Endothelial cell of umbilical vein (primary cell): Measurements from ENCODE around the gene APOC1. TPM values are rescaled to one million over a fixed set of nuclear protein-coding genes. Genes with fewer than 3 reads are reported as not detected.

ENCODE experiments used
- BruUV-seq: library from RNA; stranded (reverse); fragments of 400-500 nt; replicated peaks from 2 replicates; lab custom pipeline; 2021; lab: Mats Ljungman, UMichigan
- CTCF ChIA-PET: fragments of 300-600, 350-600 bp; sonication (Branson Sonifier 250); formaldehyde crosslinking; loops from one replicate; lab custom pipeline; 2021; ENCODE audit warnings: antibody characterized with exemption, inconsistent platforms; lab: Charles Lee
- POLR2A ChIA-PET: fragments of 300-600, 350-600 bp; sonication (Branson Sonifier 250); formaldehyde crosslinking; loops from one replicate; lab custom pipeline; 2021; ENCODE audit warnings: antibody characterized with exemption, inconsistent platforms; lab: Charles Lee
- DNase-seq: peaks from one replicate; pipeline ENCODE4 v3.0.0-alpha.2; 2011; ENCODE audit warnings: low read depth, low spot score
- FAIRE-seq: peaks from 2 replicates; lab custom pipeline; 2011; peaks lifted over from hg19 to GRCh38; lab: Jason Lieb, UNC
- H2AFZ ChIP-seq: 2 replicates; pipeline ENCODE4 v1.6.0; 2012; ENCODE audit warnings: low read depth, low read length, control low read depth, inconsistent platforms
- H3K27ac ChIP-seq: 2 replicates; pipeline ENCODE4 v1.5.1; 2011; ENCODE audit warnings: low read depth, mild to moderate bottlenecking, control low read depth, low read length, moderate library complexity; ENCODE audit not compliant: insufficient read depth
- H3K27me3 ChIP-seq, 2 experiments: 2 replicates each; pipeline versions ENCODE4 v1.6.0 to v1.6.1; 2011; ENCODE audit warnings: low read length in 2 of 2, mixed read lengths in 1 of 2; ENCODE audit not compliant: control insufficient read depth in 2 of 2, insufficient read depth in 2 of 2
- H3K36me3 ChIP-seq, 2 experiments: 2 replicates in 1 of 2; 3 replicates in 1 of 2; pipeline ENCODE4 v1.5.1; 2011; ENCODE audit warnings: low read length in 2 of 2, mild to moderate bottlenecking in 1 of 2, moderate library complexity in 1 of 2; ENCODE audit not compliant: control insufficient read depth in 2 of 2, insufficient read depth in 2 of 2; ENCODE audit errors: extremely low read depth in 1 of 2
- H3K4me1 ChIP-seq: 3 replicates; pipeline ENCODE4 v1.5.1; 2011; ENCODE audit warnings: mild to moderate bottlenecking, low read length; ENCODE audit not compliant: control insufficient read depth, insufficient read depth; ENCODE audit errors: extremely low read depth
- H3K4me2 ChIP-seq: 2 replicates; pipeline ENCODE4 v1.6.1; 2011; ENCODE audit warnings: low read length, control low read depth, mixed read lengths; ENCODE audit not compliant: insufficient read depth
- H3K4me3 ChIP-seq, 3 experiments: fragments of 200-600 bp in 1 of 3; sonication (generic), shearing (Covaris generic) in 1 of 3; replicated peaks in 1 of 3; 2 replicates each; pipeline ENCODE4 v1.5.1; 2011 to 2016; ENCODE audit warnings: control low read depth in 3 of 3, low read length in 3 of 3, mild to moderate bottlenecking in 2 of 3, inconsistent platforms in 1 of 3, low read depth in 1 of 3, moderate library complexity in 1 of 3; ENCODE audit not compliant: insufficient read depth in 1 of 3
- H3K79me2 ChIP-seq: 2 replicates; pipeline ENCODE4 v1.6.0; 2012; ENCODE audit warnings: low read length, inconsistent platforms; ENCODE audit not compliant: control insufficient read depth, insufficient read depth
- H3K9ac ChIP-seq: replicated peaks from 2 replicates; pipeline ENCODE3; 2011; ENCODE audit warnings: low read length, control low read depth; ENCODE audit not compliant: insufficient read depth; ENCODE audit errors: extremely low read depth
- H3K9me1 ChIP-seq: replicated peaks from 3 replicates; pipeline ENCODE4 v1.6.0; 2011; ENCODE audit warnings: mild to moderate bottlenecking, low read length; ENCODE audit not compliant: control insufficient read depth, insufficient read depth; ENCODE audit errors: extremely low read depth
- H3K9me3 ChIP-seq: replicated peaks from 2 replicates; pipeline ENCODE4 v1.5.1; 2012; ENCODE audit warnings: low read length, inconsistent platforms; ENCODE audit not compliant: control insufficient read depth, insufficient read depth
- H4K20me1 ChIP-seq: replicated peaks from 2 replicates; pipeline ENCODE3; 2011; ENCODE audit warnings: mild to moderate bottlenecking, low read length; ENCODE audit not compliant: control insufficient read depth, insufficient read depth; ENCODE audit errors: extremely low read depth
- CTCF ChIP-seq, 2 donors: IDR thresholded peaks; 1 replicate in 1 of 2; 2 replicates in 1 of 2; pipeline ENCODE4 v1.5.1; 2011; ENCODE audit warnings: low read length in 2 of 2, mild to moderate bottlenecking in 2 of 2, moderate library complexity in 2 of 2, control low read depth in 1 of 2, inconsistent platforms in 1 of 2, low read depth in 1 of 2; ENCODE audit not compliant: insufficient read depth in 1 of 2; ENCODE audit errors: extremely low read depth in 1 of 2
- EZH2 ChIP-seq: IDR thresholded peaks from 2 replicates; pipeline ENCODE4 v1.6.1; 2012; ENCODE audit warnings: borderline replicate concordance, low read depth, mild to moderate bottlenecking, moderate library complexity, low read length, inconsistent platforms; ENCODE audit not compliant: severe bottlenecking
- FOS ChIP-seq: IDR thresholded peaks from 2 replicates; pipeline ENCODE4 v1.6.1; 2011; ENCODE audit warnings: mild to moderate bottlenecking, low read length, moderate library complexity, borderline replicate concordance; ENCODE audit not compliant: insufficient read depth
- GATA2 ChIP-seq: IDR thresholded peaks from 2 replicates; pipeline ENCODE4 v1.7.0; 2011; ENCODE audit warnings: low read depth, mild to moderate bottlenecking, moderate library complexity, mixed read lengths, low read length; ENCODE audit not compliant: insufficient read length, insufficient read depth
- JUN ChIP-seq: IDR thresholded peaks from 2 replicates; pipeline ENCODE4 v1.6.1; 2011; ENCODE audit warnings: borderline replicate concordance, low read depth; ENCODE audit not compliant: insufficient read length, insufficient read depth
- MAX ChIP-seq: IDR thresholded peaks from 2 replicates; pipeline ENCODE4 v1.6.1; 2011; ENCODE audit not compliant: insufficient read depth, insufficient read length
- MYC ChIP-seq: IDR thresholded peaks from one replicate; pipeline ENCODE4 v1.6.1; 2011; ENCODE audit warnings: mild to moderate bottlenecking, low read depth, low read length
- POLR2A ChIP-seq: IDR thresholded peaks from 2 replicates; pipeline ENCODE4 v1.6.1; 2012; ENCODE audit warnings: low read depth, mild to moderate bottlenecking, control low read depth, low read length
- POLR2AphosphoS5 ChIP-seq: IDR thresholded peaks from 2 replicates; pipeline ENCODE4 v1.6.1; 2012; ENCODE audit warnings: low read depth, mild to moderate bottlenecking, control low read depth, low read length, moderate library complexity; ENCODE audit not compliant: insufficient read depth
- dilution Hi-C: fragments of 300-500 bp; cut with MboI; formaldehyde crosslinking; loops from one replicate; pipeline ENCODE4 v1.15.0; 2019; ENCODE audit warnings: low sequenced_read_pairs; ENCODE audit not compliant: extremely low pct_ligation_motif_present
- intact Hi-C: fragments of 100-400 bp; cut with micrococcal nuclease; formaldehyde crosslinking; loops from one replicate; pipeline ENCODE4 v1.10.0; 2022
- polyA plus RNA-seq, 4 experiments: library from polyadenylated mRNA; depleted of rRNA in 3 of 4; stranded (reverse) in 3 of 4; unstranded in 1 of 4; fragments of >200 nt; gene quantifications; 2 replicates each; pipeline versions ENCODE4 v1.2.1 to v1.2.3, GENCODE V29; 2011 to 2012; ENCODE audit warnings: missing spikeins in 1 of 4
- total RNA-seq: library from RNA; stranded (reverse); gene quantifications from 2 replicates; pipeline ENCODE4 v1.2.3, GENCODE V29; 2021

APOC1 gene
- total and polyA plus RNA-seq, 2 donors (not counting 3 experiments of a cell fraction or from before 2014, with no cell fraction given) = 5.0 to 18.5 TPM

- dilution Hi-C loops (no loop called here), intact Hi-C loops (no loop called here)
- DNase-seq = no peak
- ChIA-PET POLR2A (no interaction called here), CTCF (no interaction called here)
- Histone ChIP-seq H3K4me3 (no peak overlapping the region), H3K36me3 (peaks cover 4 to 18% of the 10 kb centered on the region in 2 experiments), H3K27ac (no peak overlapping the region), H3K79me2 (peaks cover 37% of the 10 kb centered on the region), H3K27me3 (no peaks in the 10 kb centered on the region), H3K9me3 (no peaks in the 10 kb centered on the region), H3K9ac (no peak overlapping the region), H3K4me2 (no peak overlapping the region), H3K9me1 (no peaks in the 10 kb centered on the region), H3K4me1 (peaks cover 26% of the 10 kb centered on the region), H4K20me1 (peaks cover 2% of the 10 kb centered on the region), H2AFZ (no peak overlapping the region)
- no TSS peak for BruUV-seq
- TF ChIP-seq MAX (no peak), EZH2 (no peak), JUN (no peak), POLR2A (no peak), CTCF (IDR thresholded peaks at IDR 0.05; ENCODE audit: extremely low read depth in 1 of 2, insufficient read depth in 1 of 2, low read depth in 1 of 2, low read length in 2 of 2) (no peak), GATA2 (no peak), MYC (no peak), POLR2AphosphoS5 (no peak), FOS (no peak)
- FAIRE-seq = no peak
These were observed 47.7 kb upstream of the APOC1 start for GRCh38 chr19:44866664-44867063.
